Testis (tissue), 2 donors: ENCODE data around the gene CIT.

ENCODE experiments used
- CTCF ChIP-seq, 3 experiments: fragments of 450-650 bp in 2 of 3; fragments of 200-600 bp in 1 of 3; sonication (generic) in 1 of 3; IDR thresholded peaks; one replicate each; pipeline ENCODE4 v1.5.1; 2016 to 2019; ENCODE audit warnings: antibody characterized with exemption in 3 of 3, mild to moderate bottlenecking in 2 of 3, moderate library complexity in 1 of 3
- POLR2A ChIP-seq: fragments of 450-650 bp; IDR thresholded peaks from one replicate; pipeline ENCODE4 v1.6.1; 2017; ENCODE audit warnings: antibody characterized with exemption, mild to moderate bottlenecking, moderate library complexity

- TF ChIP-seq CTCF (IDR thresholded peaks at IDR 0.05) (no peak), POLR2A (no peak)
Observed at GRCh38 chr12:119744900-119745606, 132.1 kb downstream of the CIT start.
